CD14-positive monocyte (primary cell): Measurements from ENCODE around the gene PPIP5K1. TPM values are rescaled to one million over a fixed set of nuclear protein-coding genes. Genes with fewer than 3 reads are reported as not detected.
A peak's percentile ranks its signal among the peaks of the same experiment; 100 is the strongest.

Experiments
- DNase-seq, 3 donors: peaks; one replicate each; pipeline ENCODE4 v3.0.0-alpha.2; 2011 to 2022
- H2AFZ ChIP-seq: 2 replicates; pipeline ENCODE4 v1.6.0; 2012; ENCODE audit warnings: mild to moderate bottlenecking, low read depth, low read length, inconsistent platforms; ENCODE audit not compliant: insufficient read depth, poor library complexity, severe bottlenecking
- H3K27ac ChIP-seq, 2 donors: 1 replicate in 1 of 2; 2 replicates in 1 of 2; pipeline ENCODE4 v1.5.1; 2012 to 2013; ENCODE audit warnings: low read length in 2 of 2, control low read depth in 1 of 2, inconsistent platforms in 1 of 2, low read depth in 1 of 2, mild to moderate bottlenecking in 1 of 2
- H3K27me3 ChIP-seq, 2 donors: one replicate each; pipeline versions ENCODE4 v1.6.0 to v1.6.1; 2011 to 2013; ENCODE audit warnings: low read length in 2 of 2; ENCODE audit not compliant: control insufficient read depth in 2 of 2, insufficient read depth in 2 of 2
- H3K36me3 ChIP-seq, 2 donors: replicated peaks in 1 of 2; 1 replicate in 1 of 2; 2 replicates in 1 of 2; pipeline versions ENCODE4 v1.5.1 to v1.6.1; 2012 to 2013; ENCODE audit warnings: low read length in 2 of 2, control low read depth in 1 of 2, inconsistent platforms in 1 of 2, mild to moderate bottlenecking in 1 of 2; ENCODE audit not compliant: insufficient read depth in 2 of 2, control insufficient read depth in 1 of 2
- H3K4me1 ChIP-seq, 2 donors: 1 replicate in 1 of 2; 2 replicates in 1 of 2; pipeline versions ENCODE4 v1.5.1 to v1.6.1; 2012 to 2013; ENCODE audit warnings: low read length in 2 of 2, control low read depth in 1 of 2, inconsistent platforms in 1 of 2, mild to moderate bottlenecking in 1 of 2, moderate library complexity in 1 of 2; ENCODE audit not compliant: insufficient read depth in 2 of 2, control insufficient read depth in 1 of 2
- H3K4me2 ChIP-seq: replicated peaks from 2 replicates; pipeline ENCODE3; 2012; ENCODE audit warnings: low read length, moderate library complexity, mild to moderate bottlenecking; ENCODE audit not compliant: poor library complexity, severe bottlenecking; ENCODE audit errors: extremely low read depth
- H3K4me3 ChIP-seq, 3 experiments: fragments of 200-600 bp in 1 of 3; sonication (generic) in 1 of 3; replicated peaks in 1 of 3; 1 replicate in 2 of 3; 2 replicates in 1 of 3; pipeline ENCODE4 v1.5.1; 2011 to 2013; ENCODE audit warnings: low read length in 3 of 3, mild to moderate bottlenecking in 3 of 3, control low read depth in 2 of 3, low read depth in 2 of 3, inconsistent platforms in 1 of 3, moderate library complexity in 1 of 3
- H3K79me2 ChIP-seq: 2 replicates; pipeline ENCODE4 v1.6.0; 2012; ENCODE audit warnings: mild to moderate bottlenecking, control low read depth, inconsistent platforms, low read length, moderate library complexity; ENCODE audit not compliant: insufficient read depth
- H3K9ac ChIP-seq: 2 replicates; pipeline ENCODE4 v1.6.0; 2017; ENCODE audit warnings: low read length, mild to moderate bottlenecking; ENCODE audit not compliant: insufficient read depth, poor library complexity, severe bottlenecking
- H3K9me3 ChIP-seq, 2 donors: replicated peaks in 1 of 2; 1 replicate in 1 of 2; 2 replicates in 1 of 2; pipeline versions ENCODE4 v1.5.1 to v1.6.1; 2012 to 2013; ENCODE audit warnings: low read length in 2 of 2, control low read depth in 1 of 2; ENCODE audit not compliant: control insufficient read depth in 1 of 2, insufficient read depth in 1 of 2
- H4K20me1 ChIP-seq: 2 replicates; pipeline ENCODE4 v1.6.0; 2012; ENCODE audit warnings: mild to moderate bottlenecking, low read length, control low read depth, moderate library complexity; ENCODE audit not compliant: insufficient read depth
- H3K27ac Mint-ChIP-seq, 7 donors: one replicate each; pipeline ENCODE4 v1.8.0; 2020; ENCODE audit warnings: mild to moderate bottlenecking in 7 of 7, mixed read lengths in 7 of 7, moderate library complexity in 6 of 7, inconsistent platforms in 2 of 7
- H3K27me3 Mint-ChIP-seq, 3 donors: one replicate each; pipeline ENCODE4 v1.8.0; 2021 to 2022; ENCODE audit warnings: low read depth in 3 of 3, mild to moderate bottlenecking in 3 of 3, mixed read lengths in 3 of 3, moderate library complexity in 3 of 3, inconsistent platforms in 1 of 3
- H3K36me3 Mint-ChIP-seq, 2 donors: one replicate each; pipeline ENCODE4 v1.8.0; 2020; ENCODE audit warnings: mixed read lengths in 2 of 2, inconsistent platforms in 1 of 2, mild to moderate bottlenecking in 1 of 2
- H3K4me1 Mint-ChIP-seq: one replicate; pipeline ENCODE4 v1.8.0; 2020; ENCODE audit warnings: mild to moderate bottlenecking, mixed read lengths
- H3K4me3 Mint-ChIP-seq, 2 donors: one replicate each; pipeline ENCODE4 v1.8.0; 2020; ENCODE audit warnings: mild to moderate bottlenecking in 2 of 2, mixed read lengths in 2 of 2, moderate library complexity in 1 of 2
- H3K9me3 Mint-ChIP-seq, 7 donors: one replicate each; pipeline ENCODE4 v1.8.0; 2020 to 2022; ENCODE audit warnings: mixed read lengths in 7 of 7, mild to moderate bottlenecking in 6 of 7, moderate library complexity in 6 of 7, inconsistent platforms in 2 of 7
- CTCF ChIP-seq: fragments of 200-600 bp; IDR thresholded peaks from one replicate; pipeline ENCODE4 v1.8.0; 2022; ENCODE audit warnings: antibody characterized with exemption, mild to moderate bottlenecking
- WGBS: methylation state at CpG from one replicate; pipeline ENCODE4 v1.1.5; 2013; ENCODE audit warnings: missing lambda C conversion rate; ENCODE audit not compliant: insufficient coverage; 5-methylcytosine and 5-hydroxymethylcytosine counted together
- intact Hi-C, 2 donors: fragments of 100-400 bp; cut with micrococcal nuclease; formaldehyde crosslinking; loops; one replicate each; pipeline versions ENCODE4 v1.15.0 to v1.15.1; 2023
- polyA plus RNA-seq, 3 donors: library from polyadenylated mRNA; depleted of rRNA in 1 of 3; unstranded in 2 of 3; stranded (reverse) in 1 of 3; fragments of 300-500 nt in 2 of 3; fragments of >200 nt in 1 of 3; fragmentation: Illumina TruSeq in 2 of 3; gene quantifications; 1 replicate in 2 of 3; 2 replicates in 1 of 3; pipeline ENCODE4 v1.2.3, GENCODE V29; 2012 to 2021

PPIP5K1 gene
- polyA plus RNA-seq, 3 donors, result 0.95 to 19.9 (median 2.0) TPM

GRCh38 chr15:43515741-43516140, 74.3 kb downstream of the PPIP5K1 start:
- Histone ChIP-seq H3K4me2 (no peak overlapping the region), H3K27ac (no peak overlapping the region), H2AFZ (no peak overlapping the region), H3K27me3 (peaks cover 11 to 36% of the 10 kb centered on the region in 2 donors), H3K36me3 (no peaks in the 10 kb centered on the region), H4K20me1 (no peaks in the 10 kb centered on the region), H3K9ac (no peak overlapping the region), H3K79me2 (no peaks in the 10 kb centered on the region), H3K4me3 (no peak overlapping the region), H3K9me3 (no peaks in the 10 kb centered on the region), H3K4me1 (peaks cover 26% of the 10 kb centered on the region in 2 donors)
- intact Hi-C loops, result loop anchor here in 1 of 2 donors (10.0 kb wide), 1 partner anchor 71 kb away; no protein-coding TSS in a partner anchor
- Mint-ChIP-seq H3K36me3 (no peaks in the 10 kb centered on the region), H3K4me1 (peaks cover 41% of the 10 kb centered on the region), H3K27me3 (peaks cover 39 to 49% (median 40%) of the 10 kb centered on the region in 3 donors), H3K9me3 (peaks cover 0 to 2% (median 0%) of the 10 kb centered on the region in 7 donors), H3K4me3 (no peak overlapping the region), H3K27ac (no peak overlapping the region)
- TF ChIP-seq CTCF, result no peak
- WGBS, result no CpG with 5 or more reads among the region's 2 CpGs
- DNase-seq, result no peak

- WGBS, result 0% methylated on average over 1 of the region's 4 CpGs
- intact Hi-C loops, result loop anchor here in 1 of 2 donors (10.0 kb wide), 1 partner anchor 70 kb away; no protein-coding TSS in a partner anchor
- H3K36me3 Mint-ChIP-seq, result no peaks in the 10 kb centered on the region
- H3K27me3 Mint-ChIP-seq, result peaks cover 37 to 49% (median 39%) of the 10 kb centered on the region in 3 donors
- Histone ChIP-seq H3K27me3 (peaks cover 11 to 36% of the 10 kb centered on the region in 2 donors), H3K4me1 (peaks cover 30 to 32% of the 10 kb centered on the region in 2 donors), H3K79me2 (no peaks in the 10 kb centered on the region), H3K4me3 (no peak overlapping the region), H2AFZ (no peak overlapping the region), H3K4me2 (no peak overlapping the region), H3K9ac (no peak overlapping the region), H4K20me1 (no peaks in the 10 kb centered on the region), H3K9me3 (no peaks in the 10 kb centered on the region), H3K27ac (no peak overlapping the region), H3K36me3 (no peaks in the 10 kb centered on the region)
- no peak overlapping the region for H3K4me3 Mint-ChIP-seq
- no peak overlapping the region for H3K27ac Mint-ChIP-seq
- H3K9me3 Mint-ChIP-seq, result peaks cover 0 to 2% (median 0%) of the 10 kb centered on the region in 7 donors
- no peak for DNase-seq
- peaks cover 42% of the 10 kb centered on the region for H3K4me1 Mint-ChIP-seq
- TF ChIP-seq CTCF, result peak; percentile 38
These were observed 75.6 kb downstream of the PPIP5K1 start for GRCh38 chr15:43514241-43515057.
